Loucy (cell line): ENCODE data around the gene ORC6.

Source experiments
- H2AFZ ChIP-seq: fragments of 200-600 bp; sonication (generic); 2 replicates; pipeline ENCODE4 v1.6.0; 2016; ENCODE audit warnings: antibody characterized with exemption, mild to moderate bottlenecking, low read length, moderate library complexity
- H3F3A ChIP-seq: fragments of 200-600 bp; 2 replicates; pipeline ENCODE4 v1.6.0; 2016; ENCODE audit warnings: antibody characterized with exemption, low read depth, mild to moderate bottlenecking
- H3K27me3 ChIP-seq: fragments of 200-600 bp; sonication (generic); 2 replicates; pipeline ENCODE4 v1.6.1; 2014; ENCODE audit warnings: low read length, mild to moderate bottlenecking; ENCODE audit not compliant: insufficient read depth, poor library complexity, severe bottlenecking
- H3K36me3 ChIP-seq: fragments of 200-600 bp; sonication (generic); 2 replicates; pipeline ENCODE4 v1.6.1; 2016; ENCODE audit warnings: low read length; ENCODE audit not compliant: insufficient read depth
- H3K4me1 ChIP-seq: fragments of 200-600 bp; sonication (generic); 2 replicates; pipeline ENCODE4 v1.5.1; 2014; ENCODE audit warnings: low read length, mild to moderate bottlenecking; ENCODE audit not compliant: insufficient read depth, poor library complexity, severe bottlenecking
- H3K4me2 ChIP-seq: fragments of 200-600 bp; sonication (generic); 2 replicates; pipeline ENCODE4 v1.6.0; 2014; ENCODE audit warnings: antibody characterized with exemption, low read length, low read depth, mild to moderate bottlenecking; ENCODE audit not compliant: poor library complexity, severe bottlenecking
- H3K4me3 ChIP-seq: fragments of 200-600 bp; sonication (generic); 2 replicates; pipeline ENCODE4 v1.5.1; 2014; ENCODE audit warnings: low read length, mild to moderate bottlenecking, mixed read lengths; ENCODE audit not compliant: poor library complexity, severe bottlenecking
- H3K79me2 ChIP-seq: fragments of 200-600 bp; sonication (generic); 2 replicates; pipeline ENCODE4 v1.6.1; 2014; ENCODE audit warnings: low read length; ENCODE audit not compliant: insufficient read depth
- H3K9ac ChIP-seq: fragments of 200-600 bp; sonication (generic); 2 replicates; pipeline ENCODE4 v1.6.0; 2014; ENCODE audit warnings: mild to moderate bottlenecking, low read depth, low read length, moderate library complexity; ENCODE audit not compliant: poor library complexity, severe bottlenecking
- H3K9me2 ChIP-seq: fragments of 200-600 bp; sonication (generic); replicated peaks from 2 replicates; pipeline ENCODE4 v1.6.1; 2016; ENCODE audit warnings: low read depth, low read length, mixed read lengths
- H3K9me3 ChIP-seq: fragments of 200-600 bp; sonication (generic); 2 replicates; pipeline ENCODE4 v1.6.1; 2014; ENCODE audit warnings: mild to moderate bottlenecking, antibody characterized with exemption, low read length, low read depth; ENCODE audit not compliant: insufficient read depth
- H4K20me1 ChIP-seq: fragments of 200-600 bp; sonication (generic); 2 replicates; pipeline ENCODE4 v1.6.0; 2014; ENCODE audit warnings: antibody characterized with exemption, low read length, mild to moderate bottlenecking; ENCODE audit not compliant: insufficient read depth, poor library complexity, severe bottlenecking
- CTCF ChIP-seq: fragments of 200-600 bp; sonication (generic); conservative IDR thresholded peaks from 2 replicates; pipeline ENCODE4 v1.5.1; 2014; ENCODE audit warnings: mild to moderate bottlenecking, antibody characterized with exemption, low read length
- EZH2phosphoT487 ChIP-seq: fragments of 200-600 bp; IDR thresholded peaks from 2 replicates; pipeline ENCODE4 v1.6.1; 2018; ENCODE audit warnings: antibody characterized with exemption, mild to moderate bottlenecking, moderate library complexity, borderline replicate concordance

The ORC6 gene

DNA sequence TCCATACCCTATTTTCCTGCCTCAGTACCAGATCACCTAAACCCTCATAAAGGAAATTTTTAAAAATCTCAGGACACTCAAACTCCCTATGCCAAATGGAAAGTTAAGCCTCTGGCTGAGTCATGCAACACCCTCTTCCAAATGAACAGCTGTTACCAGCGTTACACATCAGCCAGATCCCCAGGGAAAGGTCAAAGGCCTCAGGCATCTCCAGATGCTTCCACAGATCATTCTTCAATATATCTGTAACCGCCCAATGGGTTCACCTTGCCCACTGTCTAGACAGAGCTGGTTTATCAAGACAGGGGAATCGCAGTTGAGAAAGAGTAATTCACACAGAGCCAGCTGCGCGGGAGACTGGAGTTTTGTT, 39.2 kb upstream of the ORC6 start:
- H3K36me3 ChIP-seq = no peaks in the 10 kb centered on the region
- no peaks in the 10 kb centered on the region for H3K9me2 ChIP-seq
- no peaks in the 10 kb centered on the region for H3K27me3 ChIP-seq
- no peak overlapping the region for H3K4me3 ChIP-seq
- no peak overlapping the region for H3K4me2 ChIP-seq
- TF ChIP-seq CTCF (no peak), EZH2phosphoT487 (no peak)
- no peaks in the 10 kb centered on the region for H3K79me2 ChIP-seq
- H3K9me3 ChIP-seq = no peaks in the 10 kb centered on the region
- H3F3A ChIP-seq = no peaks in the 10 kb centered on the region
- H4K20me1 ChIP-seq = no peaks in the 10 kb centered on the region
- no peaks in the 10 kb centered on the region for H3K4me1 ChIP-seq
- H3K9ac ChIP-seq = no peak overlapping the region
- no peak overlapping the region for H2AFZ ChIP-seq

DNA sequence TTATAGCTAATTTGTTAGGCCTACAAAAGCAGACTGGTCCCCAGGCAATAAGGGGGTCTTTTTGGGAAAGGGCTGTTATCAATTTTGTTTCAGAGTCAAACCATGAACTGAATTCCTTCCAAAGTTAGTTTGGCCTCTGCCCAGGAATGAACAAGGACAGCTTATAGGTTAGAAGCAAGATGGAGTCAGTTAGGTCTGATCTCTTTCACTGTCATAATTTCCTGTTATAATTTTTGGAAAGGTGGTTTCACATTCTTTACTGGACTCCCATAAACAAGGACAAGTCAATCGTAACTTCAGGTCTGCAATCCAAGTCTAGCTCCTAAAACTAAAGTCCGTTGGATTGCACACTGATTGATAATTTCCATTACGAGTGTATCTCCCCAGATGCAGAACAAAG, 38.2 kb upstream of the ORC6 start:
- no peak overlapping the region for H3K4me2 ChIP-seq
- no peak overlapping the region for H2AFZ ChIP-seq
- H3F3A ChIP-seq = no peaks in the 10 kb centered on the region
- no peaks in the 10 kb centered on the region for H3K9me3 ChIP-seq
- H3K4me3 ChIP-seq = no peak overlapping the region
- H4K20me1 ChIP-seq = no peaks in the 10 kb centered on the region
- TF ChIP-seq CTCF (no peak), EZH2phosphoT487 (no peak)
- H3K9ac ChIP-seq = no peak overlapping the region
- no peaks in the 10 kb centered on the region for H3K79me2 ChIP-seq
- no peaks in the 10 kb centered on the region for H3K36me3 ChIP-seq
- H3K9me2 ChIP-seq = no peaks in the 10 kb centered on the region
- H3K4me1 ChIP-seq = no peaks in the 10 kb centered on the region
- H3K27me3 ChIP-seq = no peaks in the 10 kb centered on the region

DNA sequence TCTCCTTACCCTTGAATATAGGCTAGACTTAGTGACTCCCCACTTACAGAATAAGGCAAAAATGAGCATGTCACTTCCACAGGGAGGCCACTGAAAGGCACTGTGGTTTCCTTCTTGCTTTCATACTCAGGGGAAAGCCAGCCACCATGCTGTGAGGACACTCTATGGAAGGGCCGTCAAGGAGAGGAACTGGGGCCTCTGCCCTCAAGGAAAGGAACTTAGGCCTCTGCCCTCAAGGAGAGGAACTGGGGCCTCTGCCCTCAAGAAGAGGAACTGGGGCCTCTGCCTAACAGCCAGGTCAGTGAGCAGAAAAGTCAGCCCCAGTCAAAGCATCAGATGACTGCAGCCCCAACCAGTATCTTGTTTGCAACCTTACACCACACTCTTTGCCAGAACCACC, 30.5 kb upstream of the ORC6 start:
- Histone ChIP-seq H3K79me2 (no peaks in the 10 kb centered on the region), H3F3A (no peaks in the 10 kb centered on the region), H3K36me3 (peaks cover 34% of the 10 kb centered on the region; the same call in 1 of the 2 replicates), H3K4me2 (peak overlapping the region; percentile 47), H3K9me2 (no peaks in the 10 kb centered on the region), H3K9me3 (no peaks in the 10 kb centered on the region), H4K20me1 (no peaks in the 10 kb centered on the region), H3K27me3 (no peaks in the 10 kb centered on the region), H3K9ac (peak overlapping the region; percentile 31), H2AFZ (no peak overlapping the region), H3K4me3 (peak overlapping the region; percentile 38), H3K4me1 (peaks cover 5% of the 10 kb centered on the region)
- TF ChIP-seq EZH2phosphoT487 (no peak), CTCF (peak; percentile 32; the same call in 1 of the 2 replicates)
